Glutamatergic neuron (in vitro differentiated cells): ENCODE data around the gene SEC23B. TPM values are rescaled to one million over a fixed set of nuclear protein-coding genes. Genes with fewer than 3 reads are reported as not detected.

Experiments used
- DNase-seq: peaks from one replicate; pipeline ENCODE4 v3.0.0; 2022
- H3K27ac Mint-ChIP-seq: one replicate; pipeline ENCODE4 v1.8.0; 2020; ENCODE audit warnings: mild to moderate bottlenecking, mixed read lengths, inconsistent platforms; ENCODE audit not compliant: unreplicated experiment
- H3K27me3 Mint-ChIP-seq: one replicate; pipeline ENCODE4 v1.8.0; 2020; ENCODE audit warnings: mild to moderate bottlenecking, moderate library complexity, mixed read lengths, inconsistent platforms; ENCODE audit not compliant: unreplicated experiment
- H3K36me3 Mint-ChIP-seq: one replicate; pipeline ENCODE4 v1.8.0; 2020; ENCODE audit warnings: mild to moderate bottlenecking, mixed read lengths, inconsistent platforms; ENCODE audit not compliant: unreplicated experiment
- H3K4me1 Mint-ChIP-seq: one replicate; pipeline ENCODE4 v1.8.0; 2020; ENCODE audit warnings: mild to moderate bottlenecking, low read depth, mixed read lengths, inconsistent platforms; ENCODE audit not compliant: unreplicated experiment
- H3K4me3 Mint-ChIP-seq: one replicate; pipeline ENCODE4 v1.8.0; 2020; ENCODE audit warnings: mild to moderate bottlenecking, mixed read lengths, inconsistent platforms; ENCODE audit not compliant: unreplicated experiment
- H3K9me3 Mint-ChIP-seq: one replicate; pipeline ENCODE4 v1.8.0; 2020; ENCODE audit warnings: mild to moderate bottlenecking, moderate library complexity, mixed read lengths, inconsistent platforms; ENCODE audit not compliant: unreplicated experiment
- CTCF ChIP-seq: fragments of 200-600 bp; sonication (generic); IDR thresholded peaks from one replicate; pipeline ENCODE4 v1.5.0; 2021; ENCODE audit not compliant: partially characterized antibody, unreplicated experiment
- total RNA-seq: library from RNA; stranded (reverse); fragmentation: NEBNext Ultra II Directional; extraction: Animal tissue kit (Norgen Biotek cat#: 25700); gene quantifications from one replicate; pipeline ENCODE4 v1.2.1, GENCODE V29; 2021; ENCODE audit not compliant: unreplicated experiment

The SEC23B gene
- total RNA-seq, 1 donor from 2014 or later = 52.3 TPM

- Mint-ChIP-seq H3K36me3 (peaks cover 5% of the 10 kb centered on the region), H3K27ac (no peak overlapping the region), H3K27me3 (no peaks in the 10 kb centered on the region), H3K9me3 (peaks cover 3% of the 10 kb centered on the region), H3K4me3 (no peak overlapping the region), H3K4me1 (no peaks in the 10 kb centered on the region)
- TF ChIP-seq CTCF = no peak
- DNase-seq = no peak
Measured at GRCh38 chr20:18543932-18544331, 36.2 kb downstream of the SEC23B start.

- no peaks in the 10 kb centered on the region for H3K9me3 Mint-ChIP-seq
- no peaks in the 10 kb centered on the region for H3K36me3 Mint-ChIP-seq
- H3K4me1 Mint-ChIP-seq = no peaks in the 10 kb centered on the region
- H3K27me3 Mint-ChIP-seq = no peaks in the 10 kb centered on the region
- no peak overlapping the region for H3K27ac Mint-ChIP-seq
- H3K4me3 Mint-ChIP-seq = no peak overlapping the region
- no peak for TF ChIP-seq CTCF
- DNase-seq = no peak
Measured at GRCh38 chr20:18545566-18545965, 37.8 kb downstream of the SEC23B start.

- no peak overlapping the region for H3K4me3 Mint-ChIP-seq
- no peak for DNase-seq
- no peaks in the 10 kb centered on the region for H3K9me3 Mint-ChIP-seq
- no peak for TF ChIP-seq CTCF
- no peaks in the 10 kb centered on the region for H3K4me1 Mint-ChIP-seq
- no peak overlapping the region for H3K27ac Mint-ChIP-seq
- H3K36me3 Mint-ChIP-seq = peaks cover 2% of the 10 kb centered on the region
- H3K27me3 Mint-ChIP-seq = no peaks in the 10 kb centered on the region
Measured at GRCh38 chr20:18548465-18548864, 40.7 kb downstream of the SEC23B start.

- no peak for DNase-seq
- no peaks in the 10 kb centered on the region for H3K4me1 Mint-ChIP-seq
- no peak overlapping the region for H3K4me3 Mint-ChIP-seq
- no peaks in the 10 kb centered on the region for H3K9me3 Mint-ChIP-seq
- no peaks in the 10 kb centered on the region for H3K27me3 Mint-ChIP-seq
- no peak overlapping the region for H3K27ac Mint-ChIP-seq
- TF ChIP-seq CTCF = no peak
- H3K36me3 Mint-ChIP-seq = peaks cover 12% of the 10 kb centered on the region
Measured at GRCh38 chr20:18553746-18554145, 46.0 kb downstream of the SEC23B start.

- peak; percentile 93 for DNase-seq
- H3K9me3 Mint-ChIP-seq = peaks cover 2% of the 10 kb centered on the region
- H3K27ac Mint-ChIP-seq = peak within 1 kb of the TSS; percentile 38
- no peak for TF ChIP-seq CTCF
- no peaks in the 10 kb centered on the region for H3K36me3 Mint-ChIP-seq
- peaks cover 4% of the 10 kb centered on the region for H3K4me1 Mint-ChIP-seq
- peak within 1 kb of the TSS; percentile 93 for H3K4me3 Mint-ChIP-seq
- peaks cover 3% of the 10 kb centered on the region for H3K27me3 Mint-ChIP-seq
Measured at GRCh38 chr20:18566892-18567738, 59.4 kb downstream of the SEC23B start, which contains the start of gene SMIM26. Gene SMIM26 (plus strand): TSS chr20:18567432. CDS start chr20:18567479, 47 bp downstream.
